Neural progenitor cell (in vitro differentiated cells): ENCODE results near the gene NPTX1. TPM values are rescaled to one million over a fixed set of nuclear protein-coding genes. Genes with fewer than 3 reads are reported as not detected.
A peak's percentile ranks its signal among the peaks of the same experiment; 100 is the strongest.

Source experiments
- DNase-seq: peaks from one replicate; pipeline ENCODE4 v3.0.0-alpha.2; 2016; ENCODE audit warnings: low spot score
- H2AFZ ChIP-seq: fragments of 200-600 bp; sonication (generic); replicated peaks from 2 replicates; pipeline ENCODE4 v1.6.1; 2016; ENCODE audit warnings: antibody characterized with exemption
- H3F3A ChIP-seq: fragments of 200-600 bp; sonication (generic); 2 replicates; pipeline ENCODE4 v1.6.1; 2016; ENCODE audit warnings: antibody characterized with exemption, low read depth
- H3K27ac ChIP-seq: fragments of 200-600 bp; sonication (generic); 2 replicates; pipeline ENCODE4 v1.5.1; 2016; ENCODE audit warnings: mild to moderate bottlenecking
- H3K27me3 ChIP-seq: fragments of 200-600 bp; sonication (generic); 2 replicates; pipeline ENCODE4 v1.6.1; 2016; ENCODE audit warnings: mild to moderate bottlenecking, moderate library complexity
- H3K36me3 ChIP-seq: fragments of 200-600 bp; sonication (generic); 2 replicates; pipeline ENCODE4 v1.5.1; 2016
- H3K4me1 ChIP-seq: fragments of 200-600 bp; sonication (generic); 2 replicates; pipeline ENCODE4 v1.6.1; 2016; ENCODE audit warnings: mixed run types
- H3K4me2 ChIP-seq: fragments of 200-600 bp; sonication (generic); 2 replicates; pipeline ENCODE4 v1.6.1; 2016
- H3K4me3 ChIP-seq: fragments of 200-600 bp; sonication (generic); 2 replicates; pipeline ENCODE4 v1.5.1; 2016
- H3K79me2 ChIP-seq: fragments of 200-600 bp; sonication (generic); 2 replicates; pipeline ENCODE4 v1.6.1; 2016; ENCODE audit warnings: low read depth
- H3K9ac ChIP-seq: fragments of 200-600 bp; sonication (generic); 2 replicates; pipeline ENCODE4 v1.6.1; 2016
- H3K9me3 ChIP-seq: fragments of 200-600 bp; sonication (generic); 2 replicates; pipeline ENCODE4 v1.5.1; 2016; ENCODE audit warnings: low read depth
- H4K20me1 ChIP-seq: fragments of 200-600 bp; sonication (generic); 2 replicates; pipeline ENCODE4 v1.6.1; 2016; ENCODE audit warnings: low read depth
- H3K27ac Mint-ChIP-seq: 3 replicates; pipeline ENCODE4 v1.8.0; 2021; ENCODE audit warnings: mixed read lengths
- H3K27me3 Mint-ChIP-seq: 2 replicates; pipeline ENCODE4 v1.8.0; 2022; ENCODE audit warnings: low read depth, mild to moderate bottlenecking, inconsistent platforms, moderate library complexity, mixed read lengths; ENCODE audit not compliant: insufficient read depth
- H3K36me3 Mint-ChIP-seq: 3 replicates; pipeline ENCODE4 v1.8.0; 2021; ENCODE audit warnings: mixed read lengths
- H3K4me1 Mint-ChIP-seq: 3 replicates; pipeline ENCODE4 v1.8.0; 2021; ENCODE audit warnings: mixed read lengths
- H3K4me3 Mint-ChIP-seq: 3 replicates; pipeline ENCODE4 v1.8.0; 2021; ENCODE audit warnings: mild to moderate bottlenecking, moderate library complexity, mixed read lengths
- H3K9me3 Mint-ChIP-seq: 3 replicates; pipeline ENCODE4 v1.8.0; 2020; ENCODE audit warnings: mixed read lengths
- CTCF ChIP-seq: fragments of 200-600 bp; sonication (generic); IDR thresholded peaks from 2 replicates; pipeline ENCODE4 v1.5.1; 2017; ENCODE audit warnings: antibody characterized with exemption, mild to moderate bottlenecking
- EZH2 ChIP-seq: fragments of 200-600 bp; sonication (generic); IDR thresholded peaks from 2 replicates; pipeline ENCODE4 v1.6.1; 2017; ENCODE audit warnings: antibody characterized with exemption, mild to moderate bottlenecking, moderate library complexity
- EZH2phosphoT487 ChIP-seq: fragments of 200-600 bp; sonication (generic); IDR thresholded peaks from 2 replicates; pipeline ENCODE4 v1.6.1; 2017; ENCODE audit warnings: antibody characterized with exemption
- total RNA-seq: library from RNA; depleted of rRNA; stranded (reverse); fragments of >200 nt; gene quantifications from 2 replicates; pipeline ENCODE4 v1.2.3, GENCODE V29; 2015; ENCODE audit warnings: low replicate concordance

NPTX1 gene
- total RNA-seq, 1 donor from 2014 or later: 2.6 TPM

DNA sequence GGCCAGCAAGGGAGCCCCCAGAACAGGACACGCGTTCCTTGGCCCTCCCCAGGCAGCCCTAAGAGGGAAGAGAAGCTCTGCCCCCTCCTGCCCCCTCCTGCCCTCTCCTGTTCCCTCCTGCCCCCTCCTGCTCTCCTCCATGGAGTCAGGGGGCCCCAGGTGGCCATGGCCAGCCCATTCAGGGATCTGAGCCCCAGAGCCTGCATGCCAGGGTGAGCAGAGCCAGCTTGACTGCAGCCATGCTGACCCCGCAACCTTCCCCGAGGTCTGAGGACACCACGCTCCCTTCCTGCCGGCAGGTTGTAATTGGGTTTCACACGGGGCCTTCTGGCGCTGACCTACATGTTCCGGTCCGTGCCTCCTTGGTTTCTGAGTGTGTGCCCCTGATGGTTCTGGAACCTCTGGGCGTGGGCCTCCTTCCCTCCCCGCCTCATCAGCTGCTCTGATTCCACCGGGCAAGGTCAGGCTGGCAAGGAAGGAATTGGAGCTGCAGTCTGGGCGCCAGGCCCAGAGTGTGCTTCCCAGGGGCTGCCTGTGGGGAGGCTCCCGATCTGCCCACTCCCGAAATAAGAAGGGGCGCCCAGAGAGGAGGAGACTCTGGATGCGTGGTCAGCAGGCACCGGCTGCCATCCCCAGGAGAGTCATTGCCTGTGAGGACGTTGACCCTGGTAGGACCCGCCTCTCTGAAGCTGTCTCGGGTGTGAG, 23.7 kb upstream of the NPTX1 start:
- Mint-ChIP-seq H3K36me3 (no peaks in the 10 kb centered on the region), H3K4me3 (no peak overlapping the region), H3K27me3 (peaks cover 24% of the 10 kb centered on the region), H3K4me1 (peaks cover 35% of the 10 kb centered on the region), H3K9me3 (peaks cover 2% of the 10 kb centered on the region), H3K27ac (no peak overlapping the region)
- DNase-seq: no peak
- Histone ChIP-seq H2AFZ (no peak overlapping the region), H4K20me1 (no peaks in the 10 kb centered on the region), H3K79me2 (no peaks in the 10 kb centered on the region), H3K9ac (no peak overlapping the region), H3F3A (peaks cover 11% of the 10 kb centered on the region), H3K36me3 (no peaks in the 10 kb centered on the region), H3K4me2 (no peak overlapping the region), H3K4me1 (peaks cover 4% of the 10 kb centered on the region), H3K27ac (no peak overlapping the region), H3K4me3 (no peak overlapping the region), H3K9me3 (no peaks in the 10 kb centered on the region), H3K27me3 (peaks cover 17% of the 10 kb centered on the region)
- TF ChIP-seq CTCF: no peak

DNA sequence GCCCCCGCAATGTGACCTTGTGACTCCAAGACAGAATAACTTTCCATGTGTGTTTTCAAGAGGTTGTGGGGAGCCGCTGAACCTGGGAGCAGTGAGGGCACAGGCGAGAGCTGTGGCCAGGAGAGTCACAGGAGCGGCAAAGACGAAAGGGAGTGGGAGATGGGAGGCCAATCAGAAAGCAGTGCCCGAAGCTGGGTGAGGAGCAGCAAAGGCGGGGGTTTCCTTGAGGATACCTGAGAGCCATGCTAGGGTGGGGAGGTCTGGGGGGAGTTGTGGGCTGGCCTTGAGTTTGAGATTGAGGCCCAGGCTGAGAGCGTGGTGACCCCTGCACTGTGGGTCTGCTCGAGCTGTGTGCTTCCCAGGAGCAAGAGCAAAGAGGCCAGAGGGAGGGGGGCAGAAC, 23.2 kb upstream of the NPTX1 start:
- Histone ChIP-seq H3K9ac (no peak overlapping the region), H3F3A (peaks cover 11% of the 10 kb centered on the region), H3K4me3 (no peak overlapping the region), H2AFZ (no peak overlapping the region), H4K20me1 (no peaks in the 10 kb centered on the region), H3K9me3 (no peaks in the 10 kb centered on the region), H3K4me1 (peaks cover 4% of the 10 kb centered on the region), H3K36me3 (no peaks in the 10 kb centered on the region), H3K79me2 (no peaks in the 10 kb centered on the region), H3K27ac (no peak overlapping the region), H3K27me3 (peaks cover 12% of the 10 kb centered on the region), H3K4me2 (no peak overlapping the region)
- peaks cover 2% of the 10 kb centered on the region for H3K9me3 Mint-ChIP-seq
- peaks cover 22% of the 10 kb centered on the region for H3K27me3 Mint-ChIP-seq
- no peak overlapping the region for H3K4me3 Mint-ChIP-seq
- H3K4me1 Mint-ChIP-seq: peaks cover 34% of the 10 kb centered on the region
- H3K27ac Mint-ChIP-seq: no peak overlapping the region
- TF ChIP-seq EZH2 (no peak), CTCF (no peak), EZH2phosphoT487 (no peak)
- no peaks in the 10 kb centered on the region for H3K36me3 Mint-ChIP-seq
- DNase-seq: no peak

- no peaks in the 10 kb centered on the region for H4K20me1 ChIP-seq
- H3K36me3 Mint-ChIP-seq: no peaks in the 10 kb centered on the region
- no peaks in the 10 kb centered on the region for H3K36me3 ChIP-seq
- no peak overlapping the region for H3K9ac ChIP-seq
- H3F3A ChIP-seq: peaks cover 11% of the 10 kb centered on the region
- DNase-seq: no peak
- TF ChIP-seq EZH2phosphoT487 (no peak), EZH2 (no peak), CTCF (no peak)
- H3K27ac ChIP-seq: no peak overlapping the region
- no peaks in the 10 kb centered on the region for H3K79me2 ChIP-seq
- peaks cover 6% of the 10 kb centered on the region for H3K27me3 ChIP-seq
- H3K27ac Mint-ChIP-seq: peak overlapping the region; percentile 80
- no peak overlapping the region for H2AFZ ChIP-seq
- H3K4me1 ChIP-seq: peaks cover 4% of the 10 kb centered on the region
- peaks cover 2% of the 10 kb centered on the region for H3K9me3 Mint-ChIP-seq
- peaks cover 34% of the 10 kb centered on the region for H3K4me1 Mint-ChIP-seq
- no peaks in the 10 kb centered on the region for H3K9me3 ChIP-seq
- H3K4me2 ChIP-seq: no peak overlapping the region
- H3K4me3 ChIP-seq: no peak overlapping the region
- H3K27me3 Mint-ChIP-seq: peaks cover 27% of the 10 kb centered on the region
- H3K4me3 Mint-ChIP-seq: no peak overlapping the region
These were observed 22.6 kb upstream of the NPTX1 start for GRCh38 chr17:80498920-80499410.
